Tibial artery (tissue), 4 donors: ENCODE measurements around the gene PTPN23.

Source experiments
- DNase-seq, 2 donors: peaks; one replicate each; pipeline ENCODE4 v3.0.0-alpha.2; 2019
- H3K27ac ChIP-seq, 2 donors: fragments of 200-600 bp; sonication (generic) in 1 of 2; 1 replicate in 1 of 2; 2 replicates in 1 of 2; pipeline ENCODE4 v1.5.1; 2018 to 2019; ENCODE audit warnings: mild to moderate bottlenecking in 1 of 2
- H3K27me3 ChIP-seq, 2 donors: fragments of 200-600 bp; sonication (generic) in 1 of 2; one replicate each; pipeline versions ENCODE4 v1.5.1 to v1.6.0; 2016 to 2019
- H3K36me3 ChIP-seq, 3 donors: fragments of 200-600 bp; sonication (generic) in 2 of 3; one replicate each; pipeline ENCODE4 v1.5.1; 2016 to 2019; ENCODE audit warnings: mild to moderate bottlenecking in 2 of 3
- H3K4me1 ChIP-seq, 4 donors: fragments of 200-600 bp; sonication (generic) in 2 of 4; 1 replicate in 3 of 4; 2 replicates in 1 of 4; pipeline ENCODE4 v1.5.1; 2016 to 2019
- H3K4me3 ChIP-seq, 2 donors: fragments of 200-600 bp; sonication (generic) in 1 of 2; 1 replicate in 1 of 2; 2 replicates in 1 of 2; pipeline ENCODE4 v1.5.1; 2018 to 2019; ENCODE audit warnings: mild to moderate bottlenecking in 2 of 2
- H3K9me3 ChIP-seq, 3 donors: fragments of 200-600 bp; sonication (generic) in 1 of 3; one replicate each; pipeline ENCODE4 v1.5.1; 2016 to 2019
- CTCF ChIP-seq, 2 experiments: fragments of 200-600 bp in 1 of 2; fragments of 450-650 bp in 1 of 2; IDR thresholded peaks; one replicate each; pipeline ENCODE4 v1.5.1; 2017 to 2019; ENCODE audit warnings: antibody characterized with exemption in 2 of 2, mild to moderate bottlenecking in 1 of 2, moderate library complexity in 1 of 2
- intact Hi-C: fragments of 100-400 bp; cut with DNase I; formaldehyde crosslinking; loops from one replicate; pipeline ENCODE4 v1.15.0; 2023; ENCODE audit warnings: low total_unique reads

Gene PTPN23

DNA sequence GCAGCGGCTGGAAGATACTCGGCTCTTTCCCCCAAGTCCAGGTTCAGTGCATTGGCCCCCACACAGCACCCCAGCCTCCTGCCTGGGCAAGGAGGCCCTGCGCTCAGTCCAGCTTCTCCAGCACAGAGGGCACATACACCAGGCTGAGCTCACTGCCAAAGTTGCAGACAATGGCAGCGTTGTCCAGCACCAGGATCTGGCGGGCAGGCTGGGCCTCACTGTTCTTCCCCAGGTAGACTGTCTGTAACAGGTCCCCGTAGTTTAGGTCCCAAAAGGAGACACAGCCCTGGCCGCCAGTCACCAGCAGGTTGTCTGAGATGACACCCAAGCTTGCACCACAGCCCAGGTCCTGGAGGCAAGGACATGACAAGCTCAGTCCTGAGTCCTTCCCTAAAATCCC, 32.9 kb downstream of the PTPN23 start:
- intact Hi-C loops = no loop called here
- no peak overlapping the region for H3K27ac ChIP-seq
- H3K27me3 ChIP-seq = no peaks in the 10 kb centered on the region
- peaks cover 55 to 96% (median 78%) of the 10 kb centered on the region in 3 donors for H3K36me3 ChIP-seq
- peaks cover 0 to 5% (median 0%) of the 10 kb centered on the region in 4 donors for H3K4me1 ChIP-seq
- no peak for TF ChIP-seq CTCF (IDR thresholded peaks at IDR 0.05)
- no peaks in the 10 kb centered on the region for H3K9me3 ChIP-seq
- DNase-seq = no peak
- no peak overlapping the region for H3K4me3 ChIP-seq

- no peak for TF ChIP-seq CTCF (IDR thresholded peaks at IDR 0.05)
- no peak for DNase-seq
- H3K27ac ChIP-seq = no peak overlapping the region
- H3K4me3 ChIP-seq = no peak overlapping the region
- intact Hi-C loops = no loop called here
- no peaks in the 10 kb centered on the region for H3K27me3 ChIP-seq
- H3K4me1 ChIP-seq = peaks cover 0 to 5% (median 0%) of the 10 kb centered on the region in 4 donors
- peaks cover 55 to 96% (median 78%) of the 10 kb centered on the region in 3 donors for H3K36me3 ChIP-seq
- H3K9me3 ChIP-seq = no peaks in the 10 kb centered on the region
These were observed 33.3 kb downstream of the PTPN23 start for GRCh38 chr3:47414161-47414564.

GRCh38 chr3:47414666-47415587, 34.1 kb downstream of the PTPN23 start:
- Histone ChIP-seq H3K27me3 (no peaks in the 10 kb centered on the region), H3K4me3 (no peak overlapping the region), H3K36me3 (peaks cover 55 to 96% (median 78%) of the 10 kb centered on the region in 3 donors), H3K9me3 (no peaks in the 10 kb centered on the region), H3K27ac (no peak overlapping the region), H3K4me1 (peaks cover 0 to 5% (median 0%) of the 10 kb centered on the region in 4 donors)
- no peak for DNase-seq
- intact Hi-C loops = no loop called here
- no peak for TF ChIP-seq CTCF (IDR thresholded peaks at IDR 0.05)

DNA sequence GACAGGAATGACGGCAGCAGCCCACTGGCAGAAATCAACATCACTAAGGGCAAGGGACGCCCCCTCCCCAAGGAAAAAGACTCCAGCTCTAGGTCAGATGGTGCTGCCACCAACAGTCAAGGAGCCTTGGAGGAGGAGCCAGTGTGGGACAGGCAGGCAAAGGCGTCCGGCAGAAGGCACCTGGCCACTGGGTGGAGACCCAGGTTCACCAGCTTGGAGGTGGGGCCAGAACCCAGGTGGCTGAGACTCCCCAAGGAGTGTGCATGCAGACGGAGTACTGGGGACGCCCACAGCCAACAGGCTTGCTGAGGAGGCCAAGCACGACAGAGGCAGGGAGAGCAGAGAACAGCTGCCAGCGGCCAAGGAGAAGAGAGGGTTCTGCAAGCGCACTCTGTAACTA, 35.2 kb downstream of the PTPN23 start:
- Histone ChIP-seq H3K36me3 (peaks cover 54 to 93% (median 73%) of the 10 kb centered on the region in 3 donors), H3K4me1 (peaks cover 0 to 6% (median 3%) of the 10 kb centered on the region in 4 donors), H3K4me3 (no peak overlapping the region), H3K27me3 (no peaks in the 10 kb centered on the region), H3K9me3 (no peaks in the 10 kb centered on the region), H3K27ac (no peak overlapping the region)
- no peak for TF ChIP-seq CTCF (IDR thresholded peaks at IDR 0.05)
- no peak for DNase-seq
- intact Hi-C loops = no loop called here

DNA sequence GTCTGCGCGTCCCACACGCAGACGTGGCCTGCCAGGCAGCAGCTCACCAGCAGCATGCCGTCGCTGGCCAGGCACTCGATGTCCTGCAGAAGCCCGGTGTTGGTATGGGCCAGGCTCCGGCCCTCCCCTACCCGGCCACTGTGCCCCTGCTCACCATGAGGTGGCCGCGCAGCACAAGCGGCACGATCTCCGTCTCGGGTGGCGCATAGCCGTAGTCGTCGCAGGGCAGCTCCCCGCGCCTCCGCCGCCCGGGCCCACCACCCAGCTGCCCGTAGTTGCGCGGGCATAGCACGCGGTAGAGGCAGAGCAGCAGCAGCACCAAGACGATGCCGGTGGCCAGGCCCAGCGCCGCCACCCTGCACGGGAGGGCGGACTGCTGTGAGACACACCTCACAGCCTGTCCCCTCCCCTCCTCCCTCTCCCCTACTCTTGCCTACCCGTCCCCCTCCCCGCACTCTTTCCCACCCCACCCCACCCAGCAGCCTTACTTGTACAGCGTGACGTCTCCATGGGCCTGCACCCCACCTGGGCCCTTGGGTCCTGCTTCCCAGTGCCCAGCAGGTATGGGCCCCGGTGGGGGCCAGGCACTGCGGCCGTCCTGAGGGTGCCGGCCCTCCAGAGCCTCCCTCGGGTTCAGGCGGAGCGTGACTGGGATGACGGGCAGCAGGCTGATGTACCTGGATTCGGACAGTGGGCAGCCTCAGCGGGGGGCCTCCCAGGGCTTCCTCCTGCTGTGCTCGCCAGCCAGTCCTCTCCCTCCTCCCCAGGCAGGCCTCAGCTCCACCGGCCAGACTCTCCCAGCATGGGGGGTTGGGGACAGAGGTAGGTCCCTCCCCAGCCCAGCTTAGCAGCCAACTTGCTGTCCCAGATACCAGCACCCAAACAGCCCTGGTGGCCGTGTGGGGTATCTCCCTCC, 37.6 kb downstream of the PTPN23 start:
- peaks cover 0 to 23% (median 11%) of the 10 kb centered on the region in 4 donors for H3K4me1 ChIP-seq
- no peaks in the 10 kb centered on the region for H3K27me3 ChIP-seq
- DNase-seq = no peak
- no peak overlapping the region for H3K4me3 ChIP-seq
- intact Hi-C loops = no loop called here
- peaks cover 32 to 87% (median 57%) of the 10 kb centered on the region in 3 donors for H3K36me3 ChIP-seq
- no peak overlapping the region for H3K27ac ChIP-seq
- H3K9me3 ChIP-seq = no peaks in the 10 kb centered on the region
- no peak for TF ChIP-seq CTCF (IDR thresholded peaks at IDR 0.05)
